Measurements from ENCODE around the gene SACM1L. TPM values are rescaled to one million over a fixed set of nuclear protein-coding genes. Genes with fewer than 3 reads are reported as not detected.

Gene SACM1L
- total and polyA plus RNA-seq, 2 of the 4 experiments (the other 2 are of a cell fraction): 19.0 to 40.9 TPM

- DNase-seq: no peak
- H2BK5ac ChIP-seq (ENCODE audit: low read depth, low read length, poor library complexity, severe bottlenecking): no peak overlapping the region
- H2AK9ac ChIP-seq (replicated peaks; ENCODE audit: low read depth, low read length, poor library complexity): no peak overlapping the region
- no peak overlapping the region for H2AK5ac ChIP-seq (ENCODE audit: low read depth, low read length)
- H3K4me3 ChIP-seq (ENCODE audit: insufficient read depth, low read depth, low read length): no peak overlapping the region
- no peak overlapping the region for H3K9ac ChIP-seq (ENCODE audit: low read depth, low read length)
- no peak overlapping the region for H3K18ac ChIP-seq (ENCODE audit: low read depth, low read length)
- intact Hi-C loops (cut with micrococcal nuclease) (no loop called here), in situ Hi-C loops (cut with MboI; ENCODE audit: low sequenced_read_pairs) (no loop called here), dilution Hi-C loops (cut with HindIII; ENCODE audit: low sequenced_read_pairs, unreplicated experiment) (no loop called here)
- H2BK20ac ChIP-seq (ENCODE audit: low read depth, low read length): no peak overlapping the region
- peaks cover 48% of the 10 kb centered on the region for H3K36me3 ChIP-seq (ENCODE audit: control insufficient read depth, insufficient read depth, low read length)
- H3K9me1 ChIP-seq (ENCODE audit: insufficient read depth, low read length): peaks cover 5% of the 10 kb centered on the region; the same call in 1 of the 2 replicates
- peaks cover 0 to 10% of the 10 kb centered on the region in 2 experiments for H3K79me1 ChIP-seq (ENCODE audit: low read depth in 1 of 2, low read length in 2 of 2)
- no peaks in the 10 kb centered on the region for H4K20me1 ChIP-seq (ENCODE audit: insufficient read depth, low read length)
- H3K9me3 ChIP-seq (ENCODE audit: control insufficient read depth, insufficient read depth, low read length): no peaks in the 10 kb centered on the region
- no peak for ATAC-seq (ENCODE audit: low read depth)
- POLR2A ChIA-PET (ENCODE audit: unreplicated experiment): no interaction called here
- no peak overlapping the region for H3K23ac ChIP-seq (ENCODE audit: low read depth, low read length)
- H3K56ac ChIP-seq (ENCODE audit: extremely low read depth, insufficient read depth, low read length): no peak overlapping the region
- no peak overlapping the region for H3K4me2 ChIP-seq (ENCODE audit: low read depth, low read length)
- TF ChIP-seq SMC3 (IDR thresholded peaks at IDR 0.05; ENCODE audit: low read depth, low read length): no peak
- TF ChIP-seq ELK1 (IDR thresholded peaks at IDR 0.05; ENCODE audit: borderline replicate concordance, low read depth, low read length): no peak
- TF ChIP-seq BHLHE40 (IDR thresholded peaks at IDR 0.05; ENCODE audit: low read depth, low read length): no peak
- no peaks in the 10 kb centered on the region for H3K4me1 ChIP-seq (ENCODE audit: control insufficient read depth, insufficient read depth, low read length)
- CTCF ChIA-PET: no interaction called here
- H4K8ac ChIP-seq (ENCODE audit: low read depth in 2 of 2, low read length in 2 of 2): no peak overlapping the region
- H2BK120ac ChIP-seq (ENCODE audit: low read depth, low read length): no peak overlapping the region
- BruUV-seq (replicated peaks): no TSS peak
- no peak overlapping the region for H4K5ac ChIP-seq (ENCODE audit: low read depth, low read length)
- 60% methylated on average over 1 of the region's 6 CpGs; no CpG with 5 or more reads in 1 of the 2 experiments for WGBS, 2 experiments (ENCODE audit: extremely low coverage in 2 of 2, insufficient read length in 1 of 2)
- H3K27me3 ChIP-seq (ENCODE audit: control insufficient read depth, insufficient read depth, low read length): no peaks in the 10 kb centered on the region
- H3K27ac ChIP-seq (ENCODE audit: insufficient read depth, low read length): no peak overlapping the region
- H3K4ac ChIP-seq (ENCODE audit: low read depth, low read length): no peak overlapping the region
- H2BK15ac ChIP-seq (ENCODE audit: low read depth, low read length): no peak overlapping the region
- H4K91ac ChIP-seq (ENCODE audit: insufficient read depth, low read depth, low read length): no peak overlapping the region
- no peak overlapping the region for H2AFZ ChIP-seq (replicated peaks; ENCODE audit: low read length, poor library complexity)
- no peak overlapping the region for H3K14ac ChIP-seq (replicated peaks; ENCODE audit: low read depth, low read length)
These were observed 52.7 kb downstream of the SACM1L start for GRCh38 chr3:45741742-45742460.

Data from IMR-90 (cell line).